GM13977 (cell line): ENCODE results near the gene ATAD3A.
"Not testable (repeated sequence)": the region's sequence is repeated elsewhere in the genome, so short reads cannot be mapped to it uniquely, and the experiment has no call there.

Experiments
- DNase-seq: peaks from one replicate; pipeline ENCODE4 v3.0.0; 2012; ENCODE audit warnings: low spot score
- in situ Hi-C: fragments of 300-500 bp; cut with MboI; formaldehyde crosslinking; loops from one replicate; pipeline ENCODE4 v1.12.0; 2022; ENCODE audit warnings: low sequenced_read_pairs, low pct_unique_long_range_greater_than_20kb, mixed read lengths, inconsistent platforms; ENCODE audit not compliant: unreplicated experiment
- TF ChIP-seq, protein P1 (sequence below): IDR thresholded peaks from 2 replicates; pipeline ENCODE4 v1.5.1; 2012; ENCODE audit warnings: mild to moderate bottlenecking, control low read depth; ENCODE audit not compliant: insufficient read depth; ENCODE audit errors: extremely low read depth, missing control alignments

Gene ATAD3A

DNA sequence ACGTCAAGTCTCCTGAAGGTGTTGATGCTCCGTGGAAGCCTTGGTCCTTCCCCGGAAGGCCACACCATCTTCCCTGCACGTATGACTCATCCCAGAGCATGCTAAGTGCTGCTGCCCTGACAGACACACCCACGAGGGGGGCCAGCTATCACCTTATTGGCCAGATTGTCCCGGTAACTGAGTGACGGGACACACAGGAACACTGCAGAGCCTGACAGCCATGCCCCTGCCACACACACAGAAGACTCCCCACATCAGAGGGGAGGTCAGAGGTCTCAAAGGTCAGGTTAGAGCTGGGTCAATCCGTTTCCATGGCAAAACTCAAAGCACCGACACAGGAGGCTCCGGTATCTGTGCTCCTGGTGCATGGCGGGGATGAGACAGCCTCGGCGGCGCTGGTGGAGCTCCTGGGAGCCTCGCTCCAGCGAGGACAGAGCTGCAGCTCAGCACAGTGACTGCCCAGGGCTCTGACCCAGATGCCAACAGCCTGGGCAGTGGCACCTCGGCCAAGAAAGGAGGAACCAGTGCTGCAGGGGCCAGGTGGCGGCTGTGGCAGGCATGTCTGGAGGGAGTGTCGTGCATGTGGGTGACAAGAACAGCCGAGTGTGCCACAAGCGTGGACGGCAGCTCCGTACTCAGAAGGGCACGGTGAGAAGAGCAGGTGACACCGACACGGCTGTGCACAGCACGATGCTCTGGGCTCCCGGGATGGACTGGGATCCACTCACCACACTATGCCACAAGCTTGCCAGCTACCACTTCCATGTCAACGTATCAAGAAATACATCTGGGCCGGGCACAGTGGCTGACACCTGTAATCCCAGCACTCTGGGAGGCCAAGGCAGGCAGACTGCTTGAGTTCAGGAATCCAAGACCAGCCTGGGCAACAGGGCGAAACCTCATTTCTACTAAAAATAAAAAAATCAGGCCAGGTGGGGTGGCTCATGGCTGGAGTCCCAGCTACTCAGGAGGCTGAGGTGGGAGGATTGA, 43.3 kb downstream of the ATAD3A start:
- in situ Hi-C loops: no loop called here
- DNase-seq: no peak

DNA sequence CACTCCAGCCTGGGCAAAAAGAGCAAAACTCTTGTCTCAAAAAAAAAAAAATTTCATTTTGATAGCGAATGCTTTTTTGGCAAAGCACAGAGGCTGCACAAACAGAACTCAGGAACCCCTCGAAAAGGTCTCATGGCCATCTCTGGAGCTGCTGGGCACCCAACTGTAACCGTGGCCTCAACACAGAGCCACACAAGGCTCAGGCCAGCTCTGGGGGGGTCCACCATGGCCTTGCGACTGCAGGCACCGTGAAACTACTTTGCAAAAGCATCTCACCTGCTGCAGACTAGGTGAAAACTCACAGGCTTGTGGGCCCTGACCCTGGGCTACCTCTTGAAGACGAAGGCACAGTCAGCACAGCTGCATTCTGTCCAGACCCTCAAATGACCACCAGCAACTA, 44.5 kb downstream of the ATAD3A start:
- TF ChIP-seq, protein P1, sequence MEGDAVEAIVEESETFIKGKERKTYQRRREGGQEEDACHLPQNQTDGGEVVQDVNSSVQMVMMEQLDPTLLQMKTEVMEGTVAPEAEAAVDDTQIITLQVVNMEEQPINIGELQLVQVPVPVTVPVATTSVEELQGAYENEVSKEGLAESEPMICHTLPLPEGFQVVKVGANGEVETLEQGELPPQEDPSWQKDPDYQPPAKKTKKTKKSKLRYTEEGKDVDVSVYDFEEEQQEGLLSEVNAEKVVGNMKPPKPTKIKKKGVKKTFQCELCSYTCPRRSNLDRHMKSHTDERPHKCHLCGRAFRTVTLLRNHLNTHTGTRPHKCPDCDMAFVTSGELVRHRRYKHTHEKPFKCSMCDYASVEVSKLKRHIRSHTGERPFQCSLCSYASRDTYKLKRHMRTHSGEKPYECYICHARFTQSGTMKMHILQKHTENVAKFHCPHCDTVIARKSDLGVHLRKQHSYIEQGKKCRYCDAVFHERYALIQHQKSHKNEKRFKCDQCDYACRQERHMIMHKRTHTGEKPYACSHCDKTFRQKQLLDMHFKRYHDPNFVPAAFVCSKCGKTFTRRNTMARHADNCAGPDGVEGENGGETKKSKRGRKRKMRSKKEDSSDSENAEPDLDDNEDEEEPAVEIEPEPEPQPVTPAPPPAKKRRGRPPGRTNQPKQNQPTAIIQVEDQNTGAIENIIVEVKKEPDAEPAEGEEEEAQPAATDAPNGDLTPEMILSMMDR: no peak
- in situ Hi-C loops: no loop called here
- DNase-seq: no peak

More for the DNA sequence above, 43.3 kb downstream of the ATAD3A start:
- TF ChIP-seq, protein P1: no peak

DNA sequence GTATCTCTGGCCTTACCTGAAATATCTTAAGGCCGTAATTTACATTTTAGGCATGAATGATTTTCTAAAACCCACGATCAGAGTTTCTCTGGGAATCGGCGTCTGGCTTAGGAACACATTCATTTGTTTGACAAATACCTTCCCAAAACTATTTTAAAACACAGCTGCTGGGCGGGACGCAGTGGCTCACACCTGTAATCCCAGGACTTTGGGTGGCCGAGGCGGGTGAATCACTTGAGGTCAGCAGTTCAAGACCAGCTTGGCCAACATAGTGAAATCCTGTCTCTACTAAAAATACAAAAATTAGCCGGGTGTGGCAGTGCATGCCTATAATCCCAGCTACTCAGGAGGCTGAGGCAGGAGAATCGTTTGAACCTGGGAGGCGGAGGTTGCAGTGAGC, 45.0 kb downstream of the ATAD3A start:
- in situ Hi-C loops, DNase-seq: not testable (repeated sequence)

DNA sequence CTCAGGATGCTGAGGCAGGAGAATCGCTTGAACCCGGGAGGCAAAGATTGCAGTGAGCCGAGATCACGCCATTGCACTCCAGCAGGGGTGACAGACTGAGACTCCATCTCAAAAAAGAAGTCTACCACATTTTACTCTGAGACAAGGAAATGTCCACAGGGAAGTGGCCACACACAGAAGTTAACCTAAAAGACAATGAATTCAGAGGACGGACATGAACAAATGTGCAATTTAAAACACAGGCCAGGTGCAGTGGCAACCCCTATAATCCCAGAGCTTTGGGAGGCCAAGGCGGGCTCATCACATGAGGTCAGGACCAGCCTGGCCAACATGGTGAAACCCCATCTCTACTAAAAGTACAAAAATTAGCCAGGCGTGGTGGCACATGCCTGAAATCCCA, 45.7 kb downstream of the ATAD3A start:
- in situ Hi-C loops, DNase-seq: not testable (repeated sequence)

DNA sequence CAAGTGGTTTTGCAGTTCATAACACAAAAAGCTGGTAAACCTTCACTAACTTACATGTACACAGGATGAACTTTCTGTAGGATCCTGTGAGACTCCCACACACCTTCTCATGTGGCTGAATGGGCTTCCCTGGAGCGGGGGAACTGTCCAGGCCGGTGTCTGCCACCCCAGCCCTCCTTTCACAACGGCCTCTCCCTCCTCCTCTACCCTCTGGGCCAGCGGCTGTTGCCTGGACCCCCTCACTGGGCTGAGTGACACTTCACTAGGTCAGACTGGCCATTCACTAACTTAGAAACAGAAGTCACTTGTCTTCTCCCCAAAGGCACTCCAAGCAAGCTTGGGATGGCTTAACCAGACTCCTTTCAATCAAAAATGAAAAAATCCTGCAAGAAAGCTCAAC, 46.6 kb downstream of the ATAD3A start:
- DNase-seq: no peak
- TF ChIP-seq, protein P1: no peak
- in situ Hi-C loops: no loop called here

DNA sequence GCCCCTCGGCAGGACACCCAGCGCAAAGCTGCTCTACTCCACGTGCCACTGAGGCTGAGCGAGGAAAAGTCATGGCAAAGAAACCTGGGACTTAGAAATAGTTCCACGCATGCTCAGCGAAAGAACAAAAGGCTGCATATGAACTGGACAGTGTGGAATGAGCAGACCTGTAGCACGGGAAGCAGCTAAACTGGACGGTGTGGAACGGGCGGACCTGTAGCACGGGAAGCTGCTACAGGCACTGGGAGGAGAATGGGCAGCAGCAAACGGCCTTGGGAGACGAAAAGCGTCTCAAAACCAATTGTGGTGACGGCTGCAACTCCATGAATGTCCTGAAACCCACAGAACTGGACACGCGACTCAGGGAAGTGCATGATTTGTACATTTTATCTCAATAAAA, 47.1 kb downstream of the ATAD3A start:
- in situ Hi-C loops: no loop called here
- no peak for DNase-seq
- TF ChIP-seq, protein P1: no peak

DNA sequence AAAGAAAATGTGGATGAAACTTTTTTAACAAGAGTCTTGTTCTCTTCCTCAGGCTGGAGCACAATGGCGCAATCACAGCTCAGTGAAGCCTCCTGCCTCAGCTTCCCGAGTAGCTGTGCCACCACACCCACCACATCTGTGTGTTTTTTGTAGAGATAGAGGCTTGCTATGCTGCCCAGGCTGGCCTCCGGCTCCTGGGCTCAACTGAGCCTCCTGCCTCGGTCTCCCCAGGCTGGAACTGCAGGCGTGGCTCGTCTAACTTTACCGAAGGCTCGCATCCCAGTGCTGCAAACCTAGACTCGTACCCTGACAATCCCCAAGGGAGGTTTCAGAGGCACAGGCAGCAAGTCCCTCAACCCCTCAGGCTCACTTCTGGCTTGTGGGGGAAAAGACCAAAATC, 48.2 kb downstream of the ATAD3A start:
- no peak for DNase-seq
- in situ Hi-C loops: no loop called here
- TF ChIP-seq, protein P1: no peak
